Measurements from ENCODE around the gene AREG. TPM values are rescaled to one million over a fixed set of nuclear protein-coding genes. Genes with fewer than 3 reads are reported as not detected.

AREG gene
- total and polyA plus RNA-seq, 2 of the 4 experiments (the other 2 are of a cell fraction) = 0.17 to 0.18 TPM

DNA sequence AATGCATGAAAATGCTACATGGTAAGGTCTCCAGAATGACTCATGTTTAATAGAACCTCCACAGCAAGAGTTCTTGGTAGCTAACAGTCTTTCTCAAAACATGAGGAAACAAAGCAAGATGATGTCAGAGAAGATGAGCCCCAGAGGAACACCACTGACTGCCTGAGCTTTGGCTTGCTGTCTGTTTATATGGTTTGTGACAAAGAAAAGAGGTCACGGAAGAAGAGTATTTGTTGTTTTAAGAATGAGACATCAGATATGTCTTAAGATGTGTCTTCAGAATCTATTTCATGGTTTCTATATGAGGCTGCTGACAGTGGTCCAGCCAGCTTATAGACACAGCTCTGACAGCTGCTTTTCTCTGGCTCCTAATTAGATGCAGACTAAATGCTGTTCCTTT lies 18.8 kb upstream of the AREG start:
- Histone ChIP-seq H4K8ac (ENCODE audit: low read depth in 2 of 2, low read length in 2 of 2) (no peak overlapping the region), H3K9me3 (ENCODE audit: control insufficient read depth, insufficient read depth, low read length) (no peaks in the 10 kb centered on the region), H3K27ac (ENCODE audit: insufficient read depth, low read length) (no peak overlapping the region), H2BK5ac (ENCODE audit: low read depth, low read length, poor library complexity, severe bottlenecking) (peak overlapping the region; percentile 43), H3K23ac (ENCODE audit: low read depth, low read length) (no peak overlapping the region), H3K4me3 (ENCODE audit: insufficient read depth, low read depth, low read length) (no peak overlapping the region), H3K27me3 (ENCODE audit: control insufficient read depth, insufficient read depth, low read length) (no peaks in the 10 kb centered on the region), H2AK5ac (ENCODE audit: low read depth, low read length) (no peak overlapping the region), H3K9ac (ENCODE audit: low read depth, low read length) (no peak overlapping the region), H2AK9ac (replicated peaks; ENCODE audit: low read depth, low read length, poor library complexity) (no peak overlapping the region), H4K91ac (ENCODE audit: insufficient read depth, low read depth, low read length) (no peak overlapping the region), H3K4ac (ENCODE audit: low read depth, low read length) (no peak overlapping the region), H2BK120ac (ENCODE audit: low read depth, low read length) (peak overlapping the region; percentile 9; the same call in 1 of the 2 replicates), H2AFZ (replicated peaks; ENCODE audit: low read length, poor library complexity) (no peak overlapping the region), H3K79me1 (ENCODE audit: low read depth in 1 of 2, low read length in 2 of 2) (no peaks in the 10 kb centered on the region), H3K9me1 (ENCODE audit: insufficient read depth, low read length) (no peaks in the 10 kb centered on the region; the same call in 1 of the 2 replicates), H3K18ac (ENCODE audit: low read depth, low read length) (peak overlapping the region; percentile 11; the same call in 1 of the 2 replicates), H4K20me1 (ENCODE audit: insufficient read depth, low read length) (no peaks in the 10 kb centered on the region), H3K4me2 (ENCODE audit: low read depth, low read length) (no peak overlapping the region), H3K56ac (ENCODE audit: extremely low read depth, insufficient read depth, low read length) (no peak overlapping the region), H4K5ac (ENCODE audit: low read depth, low read length) (no peak overlapping the region), H3K36me3 (ENCODE audit: control insufficient read depth, insufficient read depth, low read length) (no peaks in the 10 kb centered on the region), H2BK15ac (ENCODE audit: low read depth, low read length) (no peak overlapping the region), H2BK20ac (ENCODE audit: low read depth, low read length) (no peak overlapping the region), H3K4me1 (ENCODE audit: control insufficient read depth, insufficient read depth, low read length) (peaks cover 2% of the 10 kb centered on the region; the same call in 1 of the 2 replicates), H3K14ac (replicated peaks; ENCODE audit: low read depth, low read length) (no peak overlapping the region)
- 0% methylated on average over 1 of the region's 1 CpG; no CpG with 5 or more reads in 1 of the 2 experiments for WGBS, 2 experiments (ENCODE audit: extremely low coverage in 2 of 2, insufficient read length in 1 of 2)
- dilution Hi-C loops (cut with HindIII; ENCODE audit: low sequenced_read_pairs, unreplicated experiment) (no loop called here), intact Hi-C loops (cut with micrococcal nuclease) (no loop called here), in situ Hi-C loops (cut with MboI; ENCODE audit: low sequenced_read_pairs) (no loop called here)
- no TSS peak for BruUV-seq (replicated peaks)
- DNase-seq (peak; percentile 91), ATAC-seq (ENCODE audit: low read depth) (peak; percentile 81)
- ChIA-PET POLR2A (ENCODE audit: unreplicated experiment) (no interaction called here), CTCF (interaction anchor here (0.5 to 1.6 kb wide), 2 partner anchors 19 to 802 kb away, joined by 3 to 6 read pairs; partner anchors contain the start of gene AREG)
- TF ChIP-seq RFX5 (IDR thresholded peaks at IDR 0.05; ENCODE audit: low read depth, low read length) (no peak), RCOR1 (IDR thresholded peaks at IDR 0.05; ENCODE audit: insufficient replicate concordance, low read length) (no peak), MAZ (IDR thresholded peaks at IDR 0.05; ENCODE audit: borderline replicate concordance, low read depth, low read length) (no peak), POLR2A (IDR thresholded peaks at IDR 0.05; ENCODE audit: low read depth, low read length) (no peak), NFE2L2 (IDR thresholded peaks at IDR 0.05; ENCODE audit: low read depth, low read length) (no peak), CEBPB (IDR thresholded peaks at IDR 0.05; ENCODE audit: low read depth, low read length) (peak; percentile 53), FOS (IDR thresholded peaks at IDR 0.05; ENCODE audit: low read depth, low read length) (peak; percentile 55; the same call in 1 of the 2 replicates), RAD21 (IDR thresholded peaks at IDR 0.05; ENCODE audit: low read length) (no peak)

Measured in IMR-90 (cell line).